Measurements from ENCODE around the gene STARD8.
"Not testable (repeated sequence)": the region's sequence is repeated elsewhere in the genome, so short reads cannot be mapped to it uniquely, and the experiment has no call there.

The STARD8 gene

GRCh38 chrX:68717663-68718442 lies 70.4 kb downstream of the STARD8 start:
- no peak for DNase-seq (ENCODE audit: low spot score)

- DNase-seq (ENCODE audit: low spot score), result no peak
Observed at GRCh38 chrX:68718443-68718820, 71.0 kb downstream of the STARD8 start.

GRCh38 chrX:68719181-68719903 lies 71.9 kb downstream of the STARD8 start:
- no peak for DNase-seq (ENCODE audit: low spot score)

- DNase-seq (ENCODE audit: low spot score), result no peak
Observed at GRCh38 chrX:68719904-68720614, 72.6 kb downstream of the STARD8 start.

GRCh38 chrX:68720851-68721250 lies 73.4 kb downstream of the STARD8 start:
- DNase-seq (ENCODE audit: low spot score), result no peak

- DNase-seq (ENCODE audit: low spot score), result no peak
Observed at GRCh38 chrX:68721546-68721945, 74.1 kb downstream of the STARD8 start.

- DNase-seq (ENCODE audit: low spot score), result no peak
Observed at GRCh38 chrX:68721991-68722860, 74.8 kb downstream of the STARD8 start.

GRCh38 chrX:68723491-68724155 lies 76.2 kb downstream of the STARD8 start:
- no peak for DNase-seq (ENCODE audit: low spot score)

- no peak for DNase-seq (ENCODE audit: low spot score)
Observed at GRCh38 chrX:68724531-68725020, 77.1 kb downstream of the STARD8 start.

GRCh38 chrX:68725756-68726365 lies 78.4 kb downstream of the STARD8 start:
- no peak for DNase-seq (ENCODE audit: low spot score)

- DNase-seq (ENCODE audit: low spot score), result no peak
Observed at GRCh38 chrX:68726366-68726765, 78.9 kb downstream of the STARD8 start.

- DNase-seq (ENCODE audit: low spot score), result no peak
Observed at GRCh38 chrX:68727696-68728095, 80.2 kb downstream of the STARD8 start.

- DNase-seq (ENCODE audit: low spot score), result no peak
Observed at GRCh38 chrX:68728186-68728585, 80.7 kb downstream of the STARD8 start.

GRCh38 chrX:68731254-68731653 lies 83.8 kb downstream of the STARD8 start:
- no peak for DNase-seq (ENCODE audit: low spot score)

- DNase-seq (ENCODE audit: low spot score), result peak; percentile 74
Observed at GRCh38 chrX:68732906-68733493, 85.5 kb downstream of the STARD8 start.

- DNase-seq (ENCODE audit: low spot score), result no peak
Observed at GRCh38 chrX:68735266-68735665, 87.8 kb downstream of the STARD8 start.

GRCh38 chrX:68741864-68742263 lies 94.4 kb downstream of the STARD8 start:
- DNase-seq (ENCODE audit: low spot score), result not testable (repeated sequence)

GRCh38 chrX:68743754-68744153 lies 96.3 kb downstream of the STARD8 start:
- DNase-seq (ENCODE audit: low spot score), result no peak

GRCh38 chrX:68746988-68747387 lies 99.5 kb downstream of the STARD8 start:
- DNase-seq (ENCODE audit: low spot score), result no peak

GRCh38 chrX:68748030-68748429 lies 100.6 kb downstream of the STARD8 start:
- no peak for DNase-seq (ENCODE audit: low spot score)
